RWPE2 (cell line): Measurements from ENCODE around the gene ACY1.
"Not testable (repeated sequence)": the region's sequence is repeated elsewhere in the genome, so short reads cannot be mapped to it uniquely, and the experiment has no call there.

Experiments used
- ATAC-seq: fragments of 200-7000 bp; cut with Tn5 transposase; 3 replicates; pipeline ENCODE4 v1.9.1; 2021; ENCODE audit warnings: low read depth
- DNase-seq: peaks from one replicate; pipeline ENCODE4 v3.0.0-alpha.2; 2020; ENCODE audit warnings: low spot score
- H3K27ac ChIP-seq: fragments of 450-650 bp; 2 replicates; pipeline ENCODE4 v1.5.1; 2017; ENCODE audit warnings: mild to moderate bottlenecking; ENCODE audit not compliant: poor library complexity, severe bottlenecking
- H3K27me3 ChIP-seq: fragments of 250-450 bp; sonication (Bioruptor Pico); 2 replicates; pipeline ENCODE4 v1.5.1; 2021; ENCODE audit warnings: mild to moderate bottlenecking, moderate library complexity; ENCODE audit not compliant: insufficient read depth, poor library complexity, severe bottlenecking
- H3K36me3 ChIP-seq: fragments of 250-450 bp; sonication (Bioruptor Pico); 2 replicates; pipeline ENCODE4 v1.5.1; 2020; ENCODE audit warnings: low read depth, mild to moderate bottlenecking, moderate library complexity
- H3K4me1 ChIP-seq: fragments of 250-450 bp; sonication (Bioruptor Pico); 2 replicates; pipeline ENCODE4 v1.5.1; 2021; ENCODE audit warnings: mild to moderate bottlenecking, moderate library complexity; ENCODE audit not compliant: insufficient read depth, poor library complexity, severe bottlenecking
- H3K4me3 ChIP-seq: fragments of 250-450 bp; sonication (Bioruptor Pico); 2 replicates; pipeline ENCODE4 v1.5.1; 2021; ENCODE audit warnings: mild to moderate bottlenecking, moderate library complexity; ENCODE audit not compliant: severe bottlenecking
- H3K9me3 ChIP-seq: fragments of 250-450 bp; sonication (Bioruptor Pico); 2 replicates; pipeline ENCODE4 v1.5.1; 2021; ENCODE audit warnings: mild to moderate bottlenecking, moderate library complexity; ENCODE audit not compliant: severe bottlenecking
- CTCF ChIP-seq: fragments of 450-650 bp; IDR thresholded peaks from one replicate; pipeline ENCODE4 v1.5.1; 2017; ENCODE audit warnings: mild to moderate bottlenecking, moderate library complexity; ENCODE audit not compliant: poor library complexity, severe bottlenecking

Gene ACY1

GRCh38 chr3:51988286-51989146 lies 5.2 kb downstream of the ACY1 start:
- H3K4me3 ChIP-seq: no peak overlapping the region
- H3K4me1 ChIP-seq: peaks cover 5% of the 10 kb centered on the region
- no peak for DNase-seq
- H3K36me3 ChIP-seq: peaks cover 24% of the 10 kb centered on the region
- no peaks in the 10 kb centered on the region for H3K9me3 ChIP-seq
- H3K27ac ChIP-seq: no peak overlapping the region
- no peaks in the 10 kb centered on the region for H3K27me3 ChIP-seq
- ATAC-seq: no peak; the same call in 2 of the 3 replicates
- no peak for TF ChIP-seq CTCF

GRCh38 chr3:51990501-51990971 lies 7.2 kb downstream of the ACY1 start:
- Histone ChIP-seq H3K27ac (peak overlapping the region; percentile 83), H3K36me3 (peaks cover 44% of the 10 kb centered on the region)
- not testable (repeated sequence) for DNase-seq, H3K27me3 ChIP-seq, H3K4me3 ChIP-seq, ATAC-seq, H3K9me3 ChIP-seq, H3K4me1 ChIP-seq

- TF ChIP-seq CTCF: no peak
- DNase-seq (no peak), ATAC-seq (peak; percentile 6; the same call in 1 of the 3 replicates)
- Histone ChIP-seq H3K27me3 (no peaks in the 10 kb centered on the region), H3K4me3 (no peak overlapping the region), H3K36me3 (peaks cover 44% of the 10 kb centered on the region), H3K4me1 (peaks cover 7% of the 10 kb centered on the region), H3K27ac (peak overlapping the region; percentile 83), H3K9me3 (no peaks in the 10 kb centered on the region)
These were observed 8.8 kb downstream of the ACY1 start for GRCh38 chr3:51992017-51992682.

GRCh38 chr3:51993657-51994056 lies 10.3 kb downstream of the ACY1 start:
- H3K9me3 ChIP-seq, DNase-seq, ATAC-seq, H3K27me3 ChIP-seq, H3K4me3 ChIP-seq: not testable (repeated sequence)
- peak overlapping the region; percentile 83 for H3K27ac ChIP-seq
- H3K36me3 ChIP-seq: peaks cover 44% of the 10 kb centered on the region
- H3K4me1 ChIP-seq: peaks cover 17% of the 10 kb centered on the region

GRCh38 chr3:51994530-51994929 lies 11.2 kb downstream of the ACY1 start:
- Histone ChIP-seq H3K4me3 (peak overlapping the region; percentile 86), H3K27me3 (no peaks in the 10 kb centered on the region), H3K27ac (peak overlapping the region; percentile 83), H3K36me3 (peaks cover 44% of the 10 kb centered on the region), H3K4me1 (peaks cover 17% of the 10 kb centered on the region), H3K9me3 (no peaks in the 10 kb centered on the region)
- DNase-seq: no peak
- no peak for TF ChIP-seq CTCF
- ATAC-seq: no peak
